HCT116 (cell line): Measurements from ENCODE around the gene PRIM1. TPM values are rescaled to one million over a fixed set of nuclear protein-coding genes. Genes with fewer than 3 reads are reported as not detected.

Experiments
- ATAC-seq: fragments of 200-7000 bp; cut with Tn5 transposase; 2 replicates; pipeline ENCODE4 v1.9.1; 2020; ENCODE audit warnings: mild to moderate bottlenecking, moderate library complexity
- BruUV-seq: library from RNA; stranded (reverse); fragments of 400-500 nt; replicated peaks from 2 replicates; lab custom pipeline; 2021; lab: Mats Ljungman, UMichigan
- CTCF ChIA-PET: fragments of 300-600 bp; sonication (Branson Sonifier 250); formaldehyde crosslinking; loops from one replicate; lab custom pipeline; 2021; ENCODE audit warnings: antibody characterized with exemption; lab: Charles Lee
- POLR2A ChIA-PET: fragments of 300-600, 350-600 bp; sonication (Branson Sonifier 250); formaldehyde crosslinking; loops from one replicate; lab custom pipeline; 2021; ENCODE audit warnings: antibody characterized with exemption; lab: Charles Lee
- RAD21 ChIA-PET, 2 experiments: fragments of 300-600 bp; sonication (Branson Sonifier 250); formaldehyde crosslinking; loops; one replicate each; lab custom pipeline; 2023; ENCODE audit warnings: low total read pairs in 2 of 2; ENCODE audit not compliant: uncharacterized antibody in 2 of 2, unreplicated experiment in 2 of 2, low non-redundant PET in 1 of 2; lab: Charles Lee
- DNase-seq: peaks from one replicate; pipeline ENCODE4 v3.0.0-alpha.2; 2010; ENCODE audit warnings: low read depth, low spot score
- H2AFZ ChIP-seq: fragments of 200-600 bp; shearing (Covaris generic), sonication (generic); 2 replicates; pipeline ENCODE4 v1.6.1; 2017; ENCODE audit warnings: low read depth, mixed run types, mixed read lengths, antibody characterized with exemption, low read length; ENCODE audit not compliant: poor library complexity, severe bottlenecking
- H3K27ac ChIP-seq: 2 replicates; pipeline ENCODE4 v1.5.1; 2012; ENCODE audit warnings: low read depth, low read length
- H3K27me3 ChIP-seq: fragments of 200-600 bp; sonication (generic); 2 replicates; pipeline ENCODE4 v1.6.1; 2016; ENCODE audit warnings: mixed run types, low read length, mixed read lengths; ENCODE audit not compliant: insufficient read depth
- H3K36me3 ChIP-seq, 2 experiments: fragments of 200-500 bp in 1 of 2; fragments of 200-600 bp in 1 of 2; sonication (Bioruptor generic) in 1 of 2; sonication (generic) in 1 of 2; 2 replicates each; pipeline versions ENCODE4 v1.5.1 to v1.6.1; 2014 to 2016; ENCODE audit warnings: low read length in 2 of 2, inconsistent platforms in 1 of 2, mixed read lengths in 1 of 2, mixed run types in 1 of 2; ENCODE audit not compliant: insufficient read depth in 2 of 2, control insufficient read depth in 1 of 2
- H3K4me1 ChIP-seq, 2 experiments: fragments of 200-600 bp in 1 of 2; sonication (generic) in 1 of 2; 2 replicates each; pipeline versions ENCODE4 v1.5.1 to v1.6.1; 2012 to 2017; ENCODE audit warnings: low read length in 2 of 2, inconsistent platforms in 1 of 2, mild to moderate bottlenecking in 1 of 2, mixed read lengths in 1 of 2, mixed run types in 1 of 2, moderate library complexity in 1 of 2; ENCODE audit not compliant: insufficient read depth in 2 of 2, control insufficient read depth in 1 of 2
- H3K4me2 ChIP-seq: fragments of 200-600 bp; sonication (generic); 2 replicates; pipeline ENCODE4 v1.6.1; 2017; ENCODE audit warnings: mixed run types, low read length, mixed read lengths
- H3K4me3 ChIP-seq, 2 experiments: fragments of 200-600 bp in 1 of 2; sonication (generic) in 1 of 2; replicated peaks in 1 of 2; 2 replicates each; pipeline ENCODE4 v1.5.1; 2011 to 2016; ENCODE audit warnings: low read length in 2 of 2, control low read depth in 1 of 2, low read depth in 1 of 2, mild to moderate bottlenecking in 1 of 2, mixed read lengths in 1 of 2, mixed run types in 1 of 2
- H3K79me2 ChIP-seq: fragments of 200-600 bp; sonication (generic); 2 replicates; pipeline ENCODE4 v1.6.1; 2017; ENCODE audit warnings: mild to moderate bottlenecking, mixed run types, low read length, moderate library complexity, mixed read lengths; ENCODE audit not compliant: insufficient read depth
- H3K9ac ChIP-seq: fragments of 200-600 bp; sonication (generic); 2 replicates; pipeline ENCODE4 v1.6.1; 2016; ENCODE audit warnings: low read length, mixed read lengths
- H3K9me2 ChIP-seq: fragments of 200-600 bp; sonication (generic), shearing (Covaris generic); 2 replicates; pipeline ENCODE4 v1.6.1; 2017; ENCODE audit warnings: mixed run types, mild to moderate bottlenecking, moderate library complexity; ENCODE audit not compliant: insufficient read depth
- H3K9me3 ChIP-seq, 2 experiments: fragments of 200-500 bp in 1 of 2; fragments of 200-600 bp in 1 of 2; sonication (Bioruptor generic) in 1 of 2; sonication (generic) in 1 of 2; 2 replicates each; pipeline ENCODE4 v1.6.1; 2014 to 2017; ENCODE audit warnings: low read length in 2 of 2, mixed read lengths in 2 of 2, inconsistent platforms in 1 of 2, low read depth in 1 of 2, mild to moderate bottlenecking in 1 of 2, mixed run types in 1 of 2, moderate library complexity in 1 of 2; ENCODE audit not compliant: control insufficient read depth in 1 of 2, insufficient read depth in 1 of 2
- H4K20me1 ChIP-seq: fragments of 200-600 bp; sonication (generic), shearing (Covaris generic); 2 replicates; pipeline ENCODE4 v1.6.1; 2017; ENCODE audit warnings: mixed run types, mild to moderate bottlenecking, moderate library complexity; ENCODE audit not compliant: insufficient read depth
- CBX3 ChIP-seq: IDR thresholded peaks from 2 replicates; pipeline ENCODE4 v1.6.1; 2012; ENCODE audit warnings: low read depth
- ELF1 ChIP-seq: IDR thresholded peaks from 2 replicates; pipeline ENCODE4 v1.6.1; 2012; ENCODE audit warnings: low read depth, borderline replicate concordance
- EZH2phosphoT487 ChIP-seq: fragments of 200-600 bp; IDR thresholded peaks from 2 replicates; pipeline ENCODE4 v1.6.1; 2018; ENCODE audit warnings: antibody characterized with exemption, borderline replicate concordance
- POLR2A ChIP-seq: IDR thresholded peaks from 2 replicates; pipeline ENCODE4 v1.7.0; 2011; ENCODE audit warnings: borderline replicate concordance; ENCODE audit not compliant: insufficient read depth, insufficient read length; ENCODE audit errors: extremely low read depth
- POLR2AphosphoS5 ChIP-seq: IDR thresholded peaks from 2 replicates; pipeline ENCODE4 v1.6.1; 2011; ENCODE audit warnings: mild to moderate bottlenecking, low read depth, low read length, moderate library complexity
- SIN3A ChIP-seq: IDR thresholded peaks from 2 replicates; pipeline ENCODE4 v1.6.1; 2012; ENCODE audit warnings: low read depth
- SP1 ChIP-seq: IDR thresholded peaks from 2 replicates; pipeline ENCODE4 v1.6.1; 2012; ENCODE audit warnings: low read depth
- YY1 ChIP-seq: IDR thresholded peaks from 2 replicates; pipeline ENCODE4 v1.6.1; 2011; ENCODE audit warnings: low read length, low read depth, moderate library complexity, mild to moderate bottlenecking; ENCODE audit not compliant: insufficient replicate concordance; ENCODE audit errors: extremely low read depth
- ZFX ChIP-seq: fragments of 450-650 bp; IDR thresholded peaks from 2 replicates; pipeline ENCODE4 v1.6.1; 2017
- intact Hi-C: fragments of 100-400 bp; cut with micrococcal nuclease; formaldehyde crosslinking; loops from 2 replicates; pipeline ENCODE4 v1.10.0; 2022
- total RNA-seq: library from RNA; stranded (reverse); gene quantifications from one replicate; pipeline ENCODE4 v1.2.1, GENCODE V29; 2021; ENCODE audit not compliant: unreplicated experiment
- TF ChIP-seq, protein P1 (sequence below): IDR thresholded peaks from 2 replicates; pipeline ENCODE4 v1.6.1; 2012
- TF ChIP-seq, protein P2 (sequence below): IDR thresholded peaks from 2 replicates; pipeline ENCODE4 v1.6.1; 2011; ENCODE audit warnings: mild to moderate bottlenecking, low read length, moderate library complexity; ENCODE audit not compliant: insufficient replicate concordance; ENCODE audit errors: extremely low read depth
- TF ChIP-seq, protein P3 (sequence below), 3 experiments: fragments of 200-600 bp in 1 of 3; sonication (generic) in 1 of 3; IDR thresholded peaks in 2 of 3; conservative IDR thresholded peaks in 1 of 3; 2 replicates each; pipeline ENCODE4 v1.5.1; 2012 to 2017; ENCODE audit warnings: low read depth in 2 of 3, low read length in 2 of 3, antibody characterized with exemption in 1 of 3, borderline replicate concordance in 1 of 3, control low read depth in 1 of 3, mild to moderate bottlenecking in 1 of 3, mixed read lengths in 1 of 3, mixed run types in 1 of 3, moderate library complexity in 1 of 3; ENCODE audit not compliant: insufficient read depth in 1 of 3

The PRIM1 gene
- total RNA-seq, 1 experiment from 2014 or later = 53.3 TPM

DNA sequence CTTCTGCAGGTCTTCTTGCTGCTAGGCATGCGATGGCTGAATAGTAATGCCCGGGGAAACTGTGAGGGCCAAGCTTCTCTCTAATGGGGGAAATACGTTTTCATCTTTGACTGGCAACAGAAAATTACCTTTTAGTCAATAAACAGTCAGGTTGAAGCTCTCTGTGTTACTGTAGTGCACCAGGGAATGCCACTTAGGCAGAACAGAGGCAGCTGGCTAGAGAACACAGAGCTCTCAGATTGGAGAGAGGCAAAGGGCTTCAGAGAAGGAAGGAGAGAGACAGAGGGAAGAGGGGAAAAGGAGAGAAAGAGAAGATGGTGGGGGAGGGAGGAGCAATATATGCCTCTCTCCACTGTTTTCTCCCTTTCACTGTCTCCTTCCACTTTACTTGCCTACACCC lies 17.7 kb upstream of the PRIM1 start:
- TF ChIP-seq, protein P1, sequence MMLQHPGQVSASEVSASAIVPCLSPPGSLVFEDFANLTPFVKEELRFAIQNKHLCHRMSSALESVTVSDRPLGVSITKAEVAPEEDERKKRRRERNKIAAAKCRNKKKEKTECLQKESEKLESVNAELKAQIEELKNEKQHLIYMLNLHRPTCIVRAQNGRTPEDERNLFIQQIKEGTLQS = no peak
- TF ChIP-seq YY1 (no peak), ELF1 (no peak), POLR2A (no peak), SP1 (no peak), CBX3 (no peak), EZH2phosphoT487 (no peak), POLR2AphosphoS5 (no peak), ZFX (no peak), SIN3A (no peak)
- TF ChIP-seq, protein P2, sequence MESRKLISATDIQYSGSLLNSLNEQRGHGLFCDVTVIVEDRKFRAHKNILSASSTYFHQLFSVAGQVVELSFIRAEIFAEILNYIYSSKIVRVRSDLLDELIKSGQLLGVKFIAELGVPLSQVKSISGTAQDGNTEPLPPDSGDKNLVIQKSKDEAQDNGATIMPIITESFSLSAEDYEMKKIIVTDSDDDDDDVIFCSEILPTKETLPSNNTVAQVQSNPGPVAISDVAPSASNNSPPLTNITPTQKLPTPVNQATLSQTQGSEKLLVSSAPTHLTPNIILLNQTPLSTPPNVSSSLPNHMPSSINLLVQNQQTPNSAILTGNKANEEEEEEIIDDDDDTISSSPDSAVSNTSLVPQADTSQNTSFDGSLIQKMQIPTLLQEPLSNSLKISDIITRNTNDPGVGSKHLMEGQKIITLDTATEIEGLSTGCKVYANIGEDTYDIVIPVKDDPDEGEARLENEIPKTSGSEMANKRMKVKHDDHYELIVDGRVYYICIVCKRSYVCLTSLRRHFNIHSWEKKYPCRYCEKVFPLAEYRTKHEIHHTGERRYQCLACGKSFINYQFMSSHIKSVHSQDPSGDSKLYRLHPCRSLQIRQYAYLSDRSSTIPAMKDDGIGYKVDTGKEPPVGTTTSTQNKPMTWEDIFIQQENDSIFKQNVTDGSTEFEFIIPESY = no peak
- TF ChIP-seq, protein P3, sequence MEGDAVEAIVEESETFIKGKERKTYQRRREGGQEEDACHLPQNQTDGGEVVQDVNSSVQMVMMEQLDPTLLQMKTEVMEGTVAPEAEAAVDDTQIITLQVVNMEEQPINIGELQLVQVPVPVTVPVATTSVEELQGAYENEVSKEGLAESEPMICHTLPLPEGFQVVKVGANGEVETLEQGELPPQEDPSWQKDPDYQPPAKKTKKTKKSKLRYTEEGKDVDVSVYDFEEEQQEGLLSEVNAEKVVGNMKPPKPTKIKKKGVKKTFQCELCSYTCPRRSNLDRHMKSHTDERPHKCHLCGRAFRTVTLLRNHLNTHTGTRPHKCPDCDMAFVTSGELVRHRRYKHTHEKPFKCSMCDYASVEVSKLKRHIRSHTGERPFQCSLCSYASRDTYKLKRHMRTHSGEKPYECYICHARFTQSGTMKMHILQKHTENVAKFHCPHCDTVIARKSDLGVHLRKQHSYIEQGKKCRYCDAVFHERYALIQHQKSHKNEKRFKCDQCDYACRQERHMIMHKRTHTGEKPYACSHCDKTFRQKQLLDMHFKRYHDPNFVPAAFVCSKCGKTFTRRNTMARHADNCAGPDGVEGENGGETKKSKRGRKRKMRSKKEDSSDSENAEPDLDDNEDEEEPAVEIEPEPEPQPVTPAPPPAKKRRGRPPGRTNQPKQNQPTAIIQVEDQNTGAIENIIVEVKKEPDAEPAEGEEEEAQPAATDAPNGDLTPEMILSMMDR (IDR thresholded peaks at IDR 0.05 in 2 of 3, conservative IDR thresholded peaks at IDR 0.05 in 1 of 3; ENCODE audit: borderline replicate concordance in 1 of 3, insufficient read depth in 1 of 3, low read depth in 2 of 3, low read length in 2 of 3) = no peak
- H2AFZ ChIP-seq = no peak overlapping the region
- CTCF ChIA-PET = interaction anchor here (2.7 kb wide), 1 partner anchor 232 kb away, joined by 7 read pairs; no protein-coding TSS in a partner anchor
- H4K20me1 ChIP-seq = no peaks in the 10 kb centered on the region
- no TSS peak for BruUV-seq
- H3K27ac ChIP-seq = no peak overlapping the region
- H3K9me2 ChIP-seq = no peaks in the 10 kb centered on the region
- no peak overlapping the region for H3K4me2 ChIP-seq
- no peaks in the 10 kb centered on the region for H3K27me3 ChIP-seq
- DNase-seq = no peak
- H3K9me3 ChIP-seq = no peaks in the 10 kb centered on the region
- no peak overlapping the region for H3K9ac ChIP-seq
- no peaks in the 10 kb centered on the region for H3K36me3 ChIP-seq
- ATAC-seq = no peak
- POLR2A ChIA-PET = no interaction called here
- intact Hi-C loops = no loop called here
- H3K4me1 ChIP-seq = no peaks in the 10 kb centered on the region
- H3K4me3 ChIP-seq = no peak overlapping the region
- no peaks in the 10 kb centered on the region for H3K79me2 ChIP-seq
- RAD21 ChIA-PET = no interaction called here
